Measurements from ENCODE around the gene USP49. TPM values are rescaled to one million over a fixed set of nuclear protein-coding genes. Genes with fewer than 3 reads are reported as not detected.

The USP49 gene
- total and polyA plus RNA-seq, 10 of the 15 experiments (the other 5 are each of a cell fraction or from before 2014, with no cell fraction given): 1.0 to 7.7 (median 4.3) TPM

DNA sequence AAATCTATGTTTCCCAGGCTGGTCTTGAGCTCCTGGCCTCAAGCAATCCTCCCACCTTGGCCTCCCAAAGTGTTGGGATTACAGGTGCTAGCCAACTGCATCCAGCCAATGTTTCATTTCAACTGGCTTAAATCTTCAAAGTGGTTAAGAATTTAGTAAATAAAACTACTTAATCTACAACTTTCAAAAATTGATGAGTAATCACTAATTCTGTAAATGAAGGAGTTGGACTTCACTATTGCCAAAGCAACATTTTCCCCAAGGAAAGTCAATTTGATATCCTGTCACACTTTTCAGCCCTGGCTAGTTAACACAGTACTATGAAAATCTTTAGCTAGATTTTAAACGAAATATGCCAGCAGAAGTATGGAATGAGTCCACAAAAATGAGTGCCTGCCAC is 103.9 kb downstream of the USP49 start (continued):
- TF ChIP-seq, protein P1, sequence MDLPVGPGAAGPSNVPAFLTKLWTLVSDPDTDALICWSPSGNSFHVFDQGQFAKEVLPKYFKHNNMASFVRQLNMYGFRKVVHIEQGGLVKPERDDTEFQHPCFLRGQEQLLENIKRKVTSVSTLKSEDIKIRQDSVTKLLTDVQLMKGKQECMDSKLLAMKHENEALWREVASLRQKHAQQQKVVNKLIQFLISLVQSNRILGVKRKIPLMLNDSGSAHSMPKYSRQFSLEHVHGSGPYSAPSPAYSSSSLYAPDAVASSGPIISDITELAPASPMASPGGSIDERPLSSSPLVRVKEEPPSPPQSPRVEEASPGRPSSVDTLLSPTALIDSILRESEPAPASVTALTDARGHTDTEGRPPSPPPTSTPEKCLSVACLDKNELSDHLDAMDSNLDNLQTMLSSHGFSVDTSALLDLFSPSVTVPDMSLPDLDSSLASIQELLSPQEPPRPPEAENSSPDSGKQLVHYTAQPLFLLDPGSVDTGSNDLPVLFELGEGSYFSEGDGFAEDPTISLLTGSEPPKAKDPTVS (IDR thresholded peaks at IDR 0.05; ENCODE audit: low read depth, low read length): no peak
- no peak for TF ChIP-seq TBL1XR1 (IDR thresholded peaks at IDR 0.05; ENCODE audit: low read depth, low read length)

DNA sequence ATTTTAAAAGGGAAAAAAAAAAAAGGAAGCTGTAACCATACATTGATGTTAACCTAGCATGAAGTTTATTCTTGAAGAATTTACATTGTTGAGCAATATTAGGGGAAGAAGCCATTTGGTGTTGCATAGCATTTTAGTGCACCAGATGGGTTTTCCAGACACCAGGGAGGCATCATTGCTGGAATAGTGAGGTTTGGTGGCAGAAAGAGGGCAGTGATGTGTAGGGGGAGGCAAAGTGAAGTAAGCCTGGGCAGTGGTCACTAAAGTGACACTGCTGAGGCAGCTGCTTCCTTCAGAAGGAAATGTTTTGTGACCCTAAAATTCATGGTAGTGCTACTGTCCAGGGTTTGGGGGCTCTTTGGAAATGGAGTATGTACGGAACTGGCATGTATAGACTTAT is 105.1 kb downstream of the USP49 start:
- Histone ChIP-seq H3K9ac (ENCODE audit: control insufficient read depth, insufficient read depth, low read length) (no peak overlapping the region), H3K9me3 (replicated peaks; ENCODE audit: control insufficient read depth, insufficient read depth, low read length) (no peaks in the 10 kb centered on the region), H3K4me2 (ENCODE audit: control insufficient read depth, insufficient read depth) (0 out of 2 replicates have a peak overlapping the region, but pooled peaks have one; percentile 25), H3K36me3 (ENCODE audit: control insufficient read depth in 2 of 2, insufficient read depth in 2 of 2, low read length in 1 of 2) (peaks cover 5 to 21% of the 10 kb centered on the region in 2 experiments), H4K20me1 (ENCODE audit: control insufficient read depth, insufficient read depth) (no peaks in the 10 kb centered on the region), H3K4me3 (no peak overlapping the region), H3K4me1 (ENCODE audit: control insufficient read depth, insufficient read depth, low read length) (peaks cover 16% of the 10 kb centered on the region), H3K27ac (ENCODE audit: control insufficient read depth, insufficient read depth) (no peak overlapping the region), H3K27me3 (replicated peaks in 1 of 2; ENCODE audit: control insufficient read depth in 2 of 2, insufficient read depth in 2 of 2, low read length in 1 of 2) (no peaks in the 10 kb centered on the region), H3K79me2 (ENCODE audit: control insufficient read depth, insufficient read depth, low read length) (peaks cover 25% of the 10 kb centered on the region), H2AFZ (ENCODE audit: control insufficient read depth, low read depth, low read length) (no peak overlapping the region)
- no TSS peak for BruUV-seq (replicated peaks)
- in situ Hi-C loops (cut with MboI): no loop called here
- FAIRE-seq: no peak
- DNase-seq (ENCODE audit: low read depth, low spot score): no peak
- WGBS (ENCODE audit: insufficient coverage, insufficient replicate concordance, low lambda C conversion rate, missing lambda C conversion rate): 100% methylated on average over 1 of the region's 1 CpG
- ChIA-PET RAD21 (ENCODE audit: unreplicated experiment) (no interaction called here), POLR2A (no interaction called here), SMC1A (ENCODE audit: uncharacterized antibody, unreplicated experiment) (interaction anchor here (1.0 to 1.3 kb wide), 2 partner anchors 10 to 239 kb away, joined by 3 to 5 read pairs; no protein-coding TSS in a partner anchor), CTCF (interaction anchor here (1.1 to 1.8 kb wide), 3 partner anchors 11 to 256 kb away, joined by 4 to 7 read pairs (median 5); no protein-coding TSS in a partner anchor)
- ATAC-seq: no peak
- intact Hi-C loops (cut with micrococcal nuclease; ENCODE audit: unreplicated experiment): no loop called here
- TF ChIP-seq, protein P2, sequence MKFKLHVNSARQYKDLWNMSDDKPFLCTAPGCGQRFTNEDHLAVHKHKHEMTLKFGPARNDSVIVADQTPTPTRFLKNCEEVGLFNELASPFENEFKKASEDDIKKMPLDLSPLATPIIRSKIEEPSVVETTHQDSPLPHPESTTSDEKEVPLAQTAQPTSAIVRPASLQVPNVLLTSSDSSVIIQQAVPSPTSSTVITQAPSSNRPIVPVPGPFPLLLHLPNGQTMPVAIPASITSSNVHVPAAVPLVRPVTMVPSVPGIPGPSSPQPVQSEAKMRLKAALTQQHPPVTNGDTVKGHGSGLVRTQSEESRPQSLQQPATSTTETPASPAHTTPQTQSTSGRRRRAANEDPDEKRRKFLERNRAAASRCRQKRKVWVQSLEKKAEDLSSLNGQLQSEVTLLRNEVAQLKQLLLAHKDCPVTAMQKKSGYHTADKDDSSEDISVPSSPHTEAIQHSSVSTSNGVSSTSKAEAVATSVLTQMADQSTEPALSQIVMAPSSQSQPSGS (IDR thresholded peaks at IDR 0.05; ENCODE audit: low read length): no peak
- TF ChIP-seq, protein P3, sequence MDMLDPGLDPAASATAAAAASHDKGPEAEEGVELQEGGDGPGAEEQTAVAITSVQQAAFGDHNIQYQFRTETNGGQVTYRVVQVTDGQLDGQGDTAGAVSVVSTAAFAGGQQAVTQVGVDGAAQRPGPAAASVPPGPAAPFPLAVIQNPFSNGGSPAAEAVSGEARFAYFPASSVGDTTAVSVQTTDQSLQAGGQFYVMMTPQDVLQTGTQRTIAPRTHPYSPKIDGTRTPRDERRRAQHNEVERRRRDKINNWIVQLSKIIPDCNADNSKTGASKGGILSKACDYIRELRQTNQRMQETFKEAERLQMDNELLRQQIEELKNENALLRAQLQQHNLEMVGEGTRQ (IDR thresholded peaks at IDR 0.05; ENCODE audit: borderline replicate concordance, low read depth, low read length): no peak
- TF ChIP-seq, protein P4, sequence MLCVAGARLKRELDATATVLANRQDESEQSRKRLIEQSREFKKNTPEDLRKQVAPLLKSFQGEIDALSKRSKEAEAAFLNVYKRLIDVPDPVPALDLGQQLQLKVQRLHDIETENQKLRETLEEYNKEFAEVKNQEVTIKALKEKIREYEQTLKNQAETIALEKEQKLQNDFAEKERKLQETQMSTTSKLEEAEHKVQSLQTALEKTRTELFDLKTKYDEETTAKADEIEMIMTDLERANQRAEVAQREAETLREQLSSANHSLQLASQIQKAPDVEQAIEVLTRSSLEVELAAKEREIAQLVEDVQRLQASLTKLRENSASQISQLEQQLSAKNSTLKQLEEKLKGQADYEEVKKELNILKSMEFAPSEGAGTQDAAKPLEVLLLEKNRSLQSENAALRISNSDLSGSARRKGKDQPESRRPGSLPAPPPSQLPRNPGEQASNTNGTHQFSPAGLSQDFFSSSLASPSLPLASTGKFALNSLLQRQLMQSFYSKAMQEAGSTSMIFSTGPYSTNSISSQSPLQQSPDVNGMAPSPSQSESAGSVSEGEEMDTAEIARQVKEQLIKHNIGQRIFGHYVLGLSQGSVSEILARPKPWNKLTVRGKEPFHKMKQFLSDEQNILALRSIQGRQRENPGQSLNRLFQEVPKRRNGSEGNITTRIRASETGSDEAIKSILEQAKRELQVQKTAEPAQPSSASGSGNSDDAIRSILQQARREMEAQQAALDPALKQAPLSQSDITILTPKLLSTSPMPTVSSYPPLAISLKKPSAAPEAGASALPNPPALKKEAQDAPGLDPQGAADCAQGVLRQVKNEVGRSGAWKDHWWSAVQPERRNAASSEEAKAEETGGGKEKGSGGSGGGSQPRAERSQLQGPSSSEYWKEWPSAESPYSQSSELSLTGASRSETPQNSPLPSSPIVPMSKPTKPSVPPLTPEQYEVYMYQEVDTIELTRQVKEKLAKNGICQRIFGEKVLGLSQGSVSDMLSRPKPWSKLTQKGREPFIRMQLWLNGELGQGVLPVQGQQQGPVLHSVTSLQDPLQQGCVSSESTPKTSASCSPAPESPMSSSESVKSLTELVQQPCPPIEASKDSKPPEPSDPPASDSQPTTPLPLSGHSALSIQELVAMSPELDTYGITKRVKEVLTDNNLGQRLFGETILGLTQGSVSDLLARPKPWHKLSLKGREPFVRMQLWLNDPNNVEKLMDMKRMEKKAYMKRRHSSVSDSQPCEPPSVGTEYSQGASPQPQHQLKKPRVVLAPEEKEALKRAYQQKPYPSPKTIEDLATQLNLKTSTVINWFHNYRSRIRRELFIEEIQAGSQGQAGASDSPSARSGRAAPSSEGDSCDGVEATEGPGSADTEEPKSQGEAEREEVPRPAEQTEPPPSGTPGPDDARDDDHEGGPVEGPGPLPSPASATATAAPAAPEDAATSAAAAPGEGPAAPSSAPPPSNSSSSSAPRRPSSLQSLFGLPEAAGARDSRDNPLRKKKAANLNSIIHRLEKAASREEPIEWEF (IDR thresholded peaks at IDR 0.05; ENCODE audit: insufficient replicate concordance, low read depth, low read length): no peak
- TF ChIP-seq, protein P5, sequence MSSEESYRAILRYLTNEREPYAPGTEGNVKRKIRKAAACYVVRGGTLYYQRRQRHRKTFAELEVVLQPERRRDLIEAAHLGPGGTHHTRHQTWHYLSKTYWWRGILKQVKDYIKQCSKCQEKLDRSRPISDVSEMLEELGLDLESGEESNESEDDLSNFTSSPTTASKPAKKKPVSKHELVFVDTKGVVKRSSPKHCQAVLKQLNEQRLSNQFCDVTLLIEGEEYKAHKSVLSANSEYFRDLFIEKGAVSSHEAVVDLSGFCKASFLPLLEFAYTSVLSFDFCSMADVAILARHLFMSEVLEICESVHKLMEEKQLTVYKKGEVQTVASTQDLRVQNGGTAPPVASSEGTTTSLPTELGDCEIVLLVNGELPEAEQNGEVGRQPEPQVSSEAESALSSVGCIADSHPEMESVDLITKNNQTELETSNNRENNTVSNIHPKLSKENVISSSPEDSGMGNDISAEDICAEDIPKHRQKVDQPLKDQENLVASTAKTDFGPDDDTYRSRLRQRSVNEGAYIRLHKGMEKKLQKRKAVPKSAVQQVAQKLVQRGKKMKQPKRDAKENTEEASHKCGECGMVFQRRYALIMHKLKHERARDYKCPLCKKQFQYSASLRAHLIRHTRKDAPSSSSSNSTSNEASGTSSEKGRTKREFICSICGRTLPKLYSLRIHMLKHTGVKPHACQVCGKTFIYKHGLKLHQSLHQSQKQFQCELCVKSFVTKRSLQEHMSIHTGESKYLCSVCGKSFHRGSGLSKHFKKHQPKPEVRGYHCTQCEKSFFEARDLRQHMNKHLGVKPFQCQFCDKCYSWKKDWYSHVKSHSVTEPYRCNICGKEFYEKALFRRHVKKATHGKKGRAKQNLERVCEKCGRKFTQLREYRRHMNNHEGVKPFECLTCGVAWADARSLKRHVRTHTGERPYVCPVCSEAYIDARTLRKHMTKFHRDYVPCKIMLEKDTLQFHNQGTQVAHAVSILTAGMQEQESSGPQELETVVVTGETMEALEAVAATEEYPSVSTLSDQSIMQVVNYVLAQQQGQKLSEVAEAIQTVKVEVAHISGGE (CRISPR knock-in tag; IDR thresholded peaks at IDR 0.05): no peak
- TF ChIP-seq EED (IDR thresholded peaks at IDR 0.05; ENCODE audit: low read depth) (no peak), MYC (IDR thresholded peaks at IDR 0.05; ENCODE audit: insufficient read depth, insufficient read length, insufficient replicate concordance, low read length, severe bottlenecking) (no peak), SREBF1 (IDR thresholded peaks at IDR 0.05; ENCODE audit: low read length) (no peak)

Data from GM12878 (cell line).